ENCODE data around the gene LGALS9B.
"Not testable (repeated sequence)": the region's sequence is repeated elsewhere in the genome, so short reads cannot be mapped to it uniquely, and the experiment has no call there.

DNA sequence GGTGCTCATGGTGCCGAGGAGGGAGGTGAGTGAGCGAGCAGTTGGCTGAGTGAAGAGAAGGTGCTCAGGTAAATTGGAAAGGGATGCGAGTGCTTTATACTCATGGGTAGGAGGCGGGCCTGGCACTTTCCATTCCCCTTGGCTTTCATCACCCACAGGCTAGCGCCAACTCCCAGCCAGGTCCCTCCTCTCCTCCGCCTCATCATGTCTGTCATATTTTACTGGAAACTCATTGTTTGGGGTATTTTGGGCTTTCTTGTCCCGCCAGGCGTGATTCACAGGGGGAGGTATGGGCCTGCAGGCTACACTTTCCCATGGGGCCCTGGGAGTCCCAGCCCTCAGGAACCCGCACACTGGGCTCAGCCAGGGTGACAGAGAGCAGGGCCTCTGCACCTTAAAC, 26.8 kb upstream of the LGALS9B start:
- TF ChIP-seq YY1 (IDR thresholded peaks at IDR 0.05; ENCODE audit: low read depth); RCOR1 (IDR thresholded peaks at IDR 0.05; ENCODE audit: low read length): not testable (repeated sequence)
